GM12874 (cell line): ENCODE measurements around the gene RBM45.

Experiments used
- CTCF ChIP-seq: IDR thresholded peaks from 2 replicates; pipeline ENCODE4 v1.5.1; 2011; ENCODE audit warnings: low read depth, mild to moderate bottlenecking, control low read depth, low read length, moderate library complexity; ENCODE audit not compliant: insufficient read depth

RBM45 gene

GRCh38 chr2:178111743-178112142, 494 bp upstream of the RBM45 start:
- no peak for TF ChIP-seq CTCF

DNA sequence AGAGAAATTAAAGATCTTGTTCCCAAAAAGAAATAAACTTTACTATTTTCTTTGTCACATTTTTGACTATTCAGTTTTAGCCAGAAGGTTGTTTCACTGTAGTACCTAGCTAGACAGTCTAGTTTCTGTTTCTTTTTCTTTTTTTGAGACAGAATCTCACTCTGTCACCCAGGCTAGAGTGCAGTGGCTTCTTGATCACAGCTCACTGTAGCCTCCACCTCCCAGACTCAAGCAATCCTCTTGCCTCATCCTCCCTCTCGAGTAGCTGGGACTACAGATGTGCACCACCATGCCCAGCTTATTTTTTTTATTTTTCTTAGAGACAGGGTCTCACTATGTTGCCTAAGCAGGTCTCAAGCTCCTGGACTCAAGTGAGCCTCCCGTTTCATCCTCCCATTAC, 2.2 kb downstream of the RBM45 start:
- TF ChIP-seq CTCF, result no peak

GRCh38 chr2:178115271-178115670, 3.0 kb downstream of the RBM45 start:
- no peak for TF ChIP-seq CTCF

- TF ChIP-seq CTCF, result no peak
These were observed 5.5 kb downstream of the RBM45 start for GRCh38 chr2:178117725-178118124.

DNA sequence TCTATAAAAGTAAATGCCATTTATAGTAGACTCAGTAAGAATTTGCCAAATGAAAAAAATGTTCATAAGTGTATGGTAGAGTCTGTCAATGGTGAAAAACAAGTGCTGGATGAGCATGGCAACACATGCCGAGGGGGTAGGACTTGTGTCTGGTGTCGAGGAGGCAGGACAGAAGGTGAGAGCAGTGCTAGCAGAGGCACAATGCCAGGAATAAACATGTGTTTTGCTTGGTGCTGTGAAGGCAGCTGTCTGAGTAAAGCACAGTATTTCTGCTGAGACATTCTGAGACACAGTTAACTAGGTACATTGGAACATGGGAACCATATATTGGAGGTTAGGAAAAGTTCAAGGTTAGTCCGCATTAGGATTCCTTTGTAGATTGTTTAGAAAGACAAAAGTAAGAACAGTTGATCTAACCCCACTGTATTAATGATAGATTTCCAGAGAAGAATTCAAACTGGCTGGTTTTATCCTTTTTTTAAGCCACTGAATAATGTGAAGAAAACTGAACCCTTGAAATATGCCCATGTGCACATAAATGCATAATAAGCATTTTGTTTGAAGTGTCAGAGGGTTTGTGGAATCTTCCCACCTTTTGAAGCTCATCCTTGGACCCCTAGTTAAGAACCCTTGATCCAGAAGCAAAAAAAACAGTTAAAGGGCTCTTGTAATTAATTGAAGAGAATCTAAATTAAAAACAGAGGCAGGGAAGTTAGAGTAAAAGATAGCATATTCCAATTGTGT, 7.1 kb downstream of the RBM45 start:
- TF ChIP-seq CTCF, result no peak

GRCh38 chr2:178123163-178123562, 10.9 kb downstream of the RBM45 start:
- TF ChIP-seq CTCF, result no peak

DNA sequence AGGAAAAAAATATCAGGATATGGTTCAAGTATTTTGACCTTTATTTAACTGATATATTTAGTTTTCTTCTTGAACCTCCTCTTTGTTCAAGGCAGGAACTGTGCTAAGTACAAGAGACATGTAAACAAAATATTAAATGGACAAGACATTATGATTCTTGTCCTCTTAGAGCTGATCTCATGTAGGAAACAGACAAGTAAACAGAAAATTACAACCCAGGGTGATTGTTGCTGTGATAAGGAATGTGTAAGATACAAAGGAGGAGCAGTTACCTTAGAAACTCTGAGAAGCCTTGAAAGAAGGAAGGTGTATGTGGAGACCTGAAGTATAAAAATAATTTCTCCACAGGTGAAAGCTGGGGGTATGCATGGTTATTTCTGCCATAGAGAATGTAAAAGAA, 12.9 kb downstream of the RBM45 start:
- TF ChIP-seq CTCF, result no peak

DNA sequence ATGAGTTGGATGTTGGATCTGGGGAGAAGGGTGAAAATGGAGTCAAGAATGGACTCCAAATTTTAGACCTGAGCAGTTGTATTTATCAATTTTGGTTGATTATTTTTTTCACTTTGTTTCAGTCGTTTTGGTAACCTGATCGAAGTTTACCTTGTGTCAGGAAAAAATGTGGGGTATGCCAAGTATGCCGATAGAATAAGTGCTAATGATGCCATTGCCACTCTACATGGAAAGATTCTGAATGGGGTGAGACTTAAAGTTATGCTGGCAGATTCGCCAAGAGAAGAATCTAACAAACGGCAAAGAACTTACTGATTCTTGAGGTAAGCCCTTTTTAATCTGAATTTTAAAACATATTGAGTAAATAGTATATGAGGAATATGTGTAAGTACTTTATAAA, 13.6 kb downstream of the RBM45 start:
- no peak for TF ChIP-seq CTCF
